Measurements from ENCODE around the gene CCL14.

GRCh38 chr17:35998756-35999155 is 12.2 kb upstream of the CCL14 start:
- TF ChIP-seq POLR2A (IDR thresholded peaks at IDR 0.05) (no peak), CTCF (IDR thresholded peaks at IDR 0.05) (no peak)
